Skeletal muscle satellite cell (primary cell): ENCODE data around the gene FEN1.
A peak's percentile ranks its signal among the peaks of the same experiment; 100 is the strongest.

Experiments
- H3K27me3 ChIP-seq: 2 replicates; pipeline ENCODE4 v1.7.0; 2013; ENCODE audit warnings: low read length; ENCODE audit not compliant: control insufficient read depth, insufficient read depth
- H3K36me3 ChIP-seq: 2 replicates; pipeline ENCODE4 v1.7.0; 2013; ENCODE audit warnings: mild to moderate bottlenecking, control low read depth, low read length; ENCODE audit not compliant: insufficient read depth
- H3K4me1 ChIP-seq: 2 replicates; pipeline ENCODE4 v1.7.0; 2013; ENCODE audit warnings: low read length; ENCODE audit not compliant: control insufficient read depth, insufficient read depth
- H3K4me2 ChIP-seq: 2 replicates; pipeline ENCODE4 v1.7.0; 2013; ENCODE audit warnings: mild to moderate bottlenecking, low read length
- H3K4me3 ChIP-seq: 2 replicates; pipeline ENCODE4 v1.7.0; 2013; ENCODE audit warnings: low read length
- H3K9ac ChIP-seq: 2 replicates; pipeline ENCODE4 v1.7.0; 2013; ENCODE audit warnings: mild to moderate bottlenecking, low read depth, low read length, moderate library complexity
- H3K9me3 ChIP-seq: replicated peaks from 2 replicates; pipeline ENCODE4 v1.7.0; 2013; ENCODE audit warnings: mild to moderate bottlenecking, control low read depth, low read length

The FEN1 gene

GRCh38 chr11:61817471-61818202 lies 24.9 kb downstream of the FEN1 start:
- no peaks in the 10 kb centered on the region for H3K9me3 ChIP-seq
- no peaks in the 10 kb centered on the region for H3K27me3 ChIP-seq
- peaks cover 26% of the 10 kb centered on the region for H3K4me1 ChIP-seq
- H3K4me3 ChIP-seq, result peak overlapping the region; percentile 93
- H3K9ac ChIP-seq, result peak overlapping the region; percentile 93
- H3K4me2 ChIP-seq, result peak overlapping the region; percentile 94
- H3K36me3 ChIP-seq, result peaks cover 6% of the 10 kb centered on the region

GRCh38 chr11:61820174-61820573 lies 27.5 kb downstream of the FEN1 start:
- Histone ChIP-seq H3K36me3 (no peaks in the 10 kb centered on the region), H3K4me1 (peaks cover 22% of the 10 kb centered on the region), H3K9me3 (no peaks in the 10 kb centered on the region), H3K27me3 (no peaks in the 10 kb centered on the region), H3K9ac (no peak overlapping the region), H3K4me2 (no peak overlapping the region), H3K4me3 (no peak overlapping the region)

GRCh38 chr11:61826930-61827570 lies 34.3 kb downstream of the FEN1 start:
- H3K9me3 ChIP-seq, result no peaks in the 10 kb centered on the region
- peak overlapping the region; percentile 73 for H3K9ac ChIP-seq
- peaks cover 34% of the 10 kb centered on the region for H3K4me1 ChIP-seq
- peak overlapping the region; percentile 78 for H3K4me3 ChIP-seq
- no peaks in the 10 kb centered on the region for H3K27me3 ChIP-seq
- H3K4me2 ChIP-seq, result peak overlapping the region; percentile 99
- H3K36me3 ChIP-seq, result no peaks in the 10 kb centered on the region

GRCh38 chr11:61827571-61828378 lies 35.1 kb downstream of the FEN1 start, which contains the start of gene FADS2:
Gene FADS2, plus strand, starts transcription at chr11:61828300. Its CDS starts 91 bp downstream, at chr11:61828391.
- H3K9ac ChIP-seq, result peak within 1 kb of the TSS; percentile 73
- H3K9me3 ChIP-seq, result no peaks in the 10 kb centered on the region
- H3K4me1 ChIP-seq, result peaks cover 34% of the 10 kb centered on the region
- no peaks in the 10 kb centered on the region for H3K27me3 ChIP-seq
- no peaks in the 10 kb centered on the region for H3K36me3 ChIP-seq
- peak within 1 kb of the TSS; percentile 99 for H3K4me2 ChIP-seq
- H3K4me3 ChIP-seq, result peak within 1 kb of the TSS; percentile 78

- Histone ChIP-seq H3K9me3 (no peaks in the 10 kb centered on the region), H3K36me3 (no peaks in the 10 kb centered on the region), H3K4me3 (peak overlapping the region; percentile 78), H3K27me3 (no peaks in the 10 kb centered on the region), H3K9ac (peak overlapping the region; percentile 73), H3K4me2 (peak overlapping the region; percentile 99), H3K4me1 (peaks cover 34% of the 10 kb centered on the region)
These were observed 35.6 kb downstream of the FEN1 start for GRCh38 chr11:61828379-61828628.

GRCh38 chr11:61828629-61829407 lies 36.1 kb downstream of the FEN1 start:
- Histone ChIP-seq H3K9me3 (no peaks in the 10 kb centered on the region), H3K9ac (peak overlapping the region; percentile 73), H3K36me3 (no peaks in the 10 kb centered on the region), H3K4me2 (peak overlapping the region; percentile 99), H3K4me3 (peak overlapping the region; percentile 78), H3K4me1 (peaks cover 38% of the 10 kb centered on the region), H3K27me3 (no peaks in the 10 kb centered on the region)

- Histone ChIP-seq H3K4me1 (peaks cover 48% of the 10 kb centered on the region), H3K27me3 (no peaks in the 10 kb centered on the region), H3K4me3 (peak overlapping the region; percentile 78), H3K4me2 (peak overlapping the region; percentile 99), H3K9ac (no peak overlapping the region), H3K36me3 (no peaks in the 10 kb centered on the region), H3K9me3 (no peaks in the 10 kb centered on the region)
These were observed 37.1 kb downstream of the FEN1 start for GRCh38 chr11:61829806-61830205.

- Histone ChIP-seq H3K9me3 (no peaks in the 10 kb centered on the region), H3K36me3 (no peaks in the 10 kb centered on the region), H3K4me2 (peak overlapping the region; percentile 99), H3K27me3 (no peaks in the 10 kb centered on the region), H3K9ac (no peak overlapping the region), H3K4me3 (peak overlapping the region; percentile 35), H3K4me1 (peaks cover 53% of the 10 kb centered on the region)
These were observed 37.8 kb downstream of the FEN1 start for GRCh38 chr11:61830237-61831105.

- H3K36me3 ChIP-seq, result no peaks in the 10 kb centered on the region
- no peak overlapping the region for H3K9ac ChIP-seq
- H3K4me2 ChIP-seq, result no peak overlapping the region
- H3K4me1 ChIP-seq, result peaks cover 48% of the 10 kb centered on the region
- H3K4me3 ChIP-seq, result no peak overlapping the region
- no peaks in the 10 kb centered on the region for H3K9me3 ChIP-seq
- no peaks in the 10 kb centered on the region for H3K27me3 ChIP-seq
These were observed 39.5 kb downstream of the FEN1 start for GRCh38 chr11:61832207-61832606.

- Histone ChIP-seq H3K4me2 (no peak overlapping the region), H3K9ac (no peak overlapping the region), H3K9me3 (no peaks in the 10 kb centered on the region), H3K36me3 (no peaks in the 10 kb centered on the region), H3K4me1 (peaks cover 44% of the 10 kb centered on the region), H3K4me3 (no peak overlapping the region), H3K27me3 (no peaks in the 10 kb centered on the region)
These were observed 40.0 kb downstream of the FEN1 start for GRCh38 chr11:61832754-61833153.
